A204.1 (cell line): ENCODE measurements around the gene INTS1.
"Not testable (repeated sequence)": the region's sequence is repeated elsewhere in the genome, so short reads cannot be mapped to it uniquely, and the experiment has no call there.

Source experiments
- FAIRE-seq: peaks from 2 replicates; lab custom pipeline; 2012; peaks lifted over from hg19 to GRCh38; lab: Jason Lieb, UNC

INTS1 gene

GRCh38 chr7:1446026-1446425 lies 58.2 kb downstream of the INTS1 start:
- not testable (repeated sequence) for FAIRE-seq

- FAIRE-seq, result no peak
These were observed 58.8 kb downstream of the INTS1 start for GRCh38 chr7:1445341-1445740.

- no peak for FAIRE-seq
These were observed 59.3 kb downstream of the INTS1 start for GRCh38 chr7:1444925-1445322.

- no peak for FAIRE-seq
These were observed 59.8 kb downstream of the INTS1 start for GRCh38 chr7:1444214-1444924.

GRCh38 chr7:1443587-1444200 lies 60.5 kb downstream of the INTS1 start:
- FAIRE-seq, result not testable (repeated sequence)

GRCh38 chr7:1442355-1443124 lies 61.6 kb downstream of the INTS1 start:
- FAIRE-seq, result no peak

- no peak for FAIRE-seq
These were observed 62.4 kb downstream of the INTS1 start for GRCh38 chr7:1441615-1442354.

- FAIRE-seq, result no peak
These were observed 63.6 kb downstream of the INTS1 start for GRCh38 chr7:1440620-1441019.

GRCh38 chr7:1439373-1440363 lies 64.5 kb downstream of the INTS1 start:
- no peak for FAIRE-seq

GRCh38 chr7:1438821-1439220 lies 65.4 kb downstream of the INTS1 start:
- FAIRE-seq, result no peak

- FAIRE-seq, result no peak
These were observed 66.0 kb downstream of the INTS1 start for GRCh38 chr7:1438208-1438607.

- no peak for FAIRE-seq
These were observed 66.9 kb downstream of the INTS1 start for GRCh38 chr7:1437155-1437880.

- FAIRE-seq, result no peak
These were observed 67.6 kb downstream of the INTS1 start for GRCh38 chr7:1436608-1437007.

GRCh38 chr7:1434891-1435670 lies 69.1 kb downstream of the INTS1 start:
- FAIRE-seq, result no peak

GRCh38 chr7:1434165-1434718 lies 69.9 kb downstream of the INTS1 start:
- FAIRE-seq, result no peak

- no peak for FAIRE-seq
These were observed 70.9 kb downstream of the INTS1 start for GRCh38 chr7:1433128-1433920.

GRCh38 chr7:1432411-1433082 lies 71.6 kb downstream of the INTS1 start:
- no peak for FAIRE-seq
